Fibroblast of lung (primary cell): ENCODE results near the gene CDC42EP5. TPM values are rescaled to one million over a fixed set of nuclear protein-coding genes. Genes with fewer than 3 reads are reported as not detected.
"Not testable (repeated sequence)": the region's sequence is repeated elsewhere in the genome, so short reads cannot be mapped to it uniquely, and the experiment has no call there.

Source experiments
- DNase-seq, 2 donors: peaks; one replicate each; pipeline versions ENCODE4 v3.0.0 to v3.0.0-alpha.2; 2010; ENCODE audit warnings: low read depth in 2 of 2
- H2AFZ ChIP-seq: 2 replicates; pipeline ENCODE4 v1.5.1; 2012; ENCODE audit warnings: low read length, control low read depth, inconsistent platforms
- H3K27ac ChIP-seq: 2 replicates; pipeline ENCODE4 v1.5.1; 2011; ENCODE audit warnings: low read length, control low read depth; ENCODE audit not compliant: insufficient read depth
- H3K27me3 ChIP-seq: 2 replicates; pipeline ENCODE4 v1.5.1; 2011; ENCODE audit warnings: mild to moderate bottlenecking, low read length; ENCODE audit not compliant: control insufficient read depth, insufficient read depth
- H3K36me3 ChIP-seq: 2 replicates; pipeline ENCODE4 v1.5.1; 2011; ENCODE audit warnings: low read length; ENCODE audit not compliant: control insufficient read depth, insufficient read depth
- H3K4me1 ChIP-seq: 2 replicates; pipeline ENCODE4 v1.5.1; 2011; ENCODE audit warnings: low read length; ENCODE audit not compliant: control insufficient read depth, insufficient read depth; ENCODE audit errors: extremely low read depth
- H3K4me2 ChIP-seq: 2 replicates; pipeline ENCODE4 v1.5.1; 2011; ENCODE audit warnings: low read length, control low read depth; ENCODE audit not compliant: insufficient read depth; ENCODE audit errors: extremely low read depth
- H3K4me3 ChIP-seq, 4 experiments: fragments of 200-600 bp in 1 of 4; sonication (generic) in 1 of 4; replicated peaks in 1 of 4; 2 replicates each; pipeline ENCODE4 v1.5.1; 2011 to 2016; ENCODE audit warnings: low read length in 4 of 4, low read depth in 3 of 4, mild to moderate bottlenecking in 3 of 4, control low read depth in 2 of 4, inconsistent platforms in 1 of 4, mixed read lengths in 1 of 4; ENCODE audit not compliant: insufficient read depth in 1 of 4; ENCODE audit errors: control extremely low read depth in 1 of 4
- H3K79me2 ChIP-seq: 2 replicates; pipeline ENCODE4 v1.5.1; 2012; ENCODE audit warnings: mild to moderate bottlenecking, low read length, inconsistent platforms; ENCODE audit not compliant: control insufficient read depth, insufficient read depth
- H3K9ac ChIP-seq: 2 replicates; pipeline ENCODE4 v1.5.1; 2011; ENCODE audit warnings: mild to moderate bottlenecking, low read length, control low read depth; ENCODE audit not compliant: insufficient read depth
- H3K9me3 ChIP-seq: 2 replicates; pipeline ENCODE4 v1.5.1; 2012; ENCODE audit warnings: low read depth, low read length; ENCODE audit not compliant: control insufficient read depth, insufficient read depth
- H4K20me1 ChIP-seq: 2 replicates; pipeline ENCODE4 v1.5.1; 2011; ENCODE audit warnings: low read length; ENCODE audit not compliant: control insufficient read depth, insufficient read depth; ENCODE audit errors: extremely low read depth
- CTCF ChIP-seq, 2 donors: IDR thresholded peaks in 1 of 2; conservative IDR thresholded peaks in 1 of 2; 1 replicate in 1 of 2; 2 replicates in 1 of 2; pipeline ENCODE4 v1.5.1; 2011 to 2012; ENCODE audit warnings: low read length in 2 of 2, control low read depth in 1 of 2, inconsistent platforms in 1 of 2, low read depth in 1 of 2, mild to moderate bottlenecking in 1 of 2
- EZH2 ChIP-seq: IDR thresholded peaks from 2 replicates; pipeline ENCODE4 v1.5.1; 2012; ENCODE audit warnings: low read length, control low read depth, mild to moderate bottlenecking; ENCODE audit errors: missing control alignments
- polyA plus RNA-seq, 2 donors: library from polyadenylated mRNA; depleted of rRNA in 1 of 2; stranded (reverse) in 1 of 2; unstranded in 1 of 2; fragments of >200 nt; gene quantifications; 2 replicates each; pipeline ENCODE4 v1.2.1, GENCODE V29; 2011 to 2012; ENCODE audit warnings: missing spikeins in 1 of 2
- total RNA-seq: library from RNA; depleted of rRNA; stranded (reverse); fragments of >200 nt; gene quantifications from 2 replicates; pipeline ENCODE4 v1.2.1, GENCODE V29; 2014

The CDC42EP5 gene
- total and polyA plus RNA-seq, 2 donors (not counting 1 experiment from before 2014, with no cell fraction given) = 7.2 to 14.7 TPM

GRCh38 chr19:54495284-54495683, 22.2 kb upstream of the CDC42EP5 start:
- not testable (repeated sequence) for H3K79me2 ChIP-seq, H3K9ac ChIP-seq, H2AFZ ChIP-seq, H4K20me1 ChIP-seq, H3K36me3 ChIP-seq, H3K27ac ChIP-seq, H3K4me3 ChIP-seq, H3K9me3 ChIP-seq, H3K27me3 ChIP-seq, DNase-seq, H3K4me1 ChIP-seq, H3K4me2 ChIP-seq

- Histone ChIP-seq H3K27ac (no peak overlapping the region), H3K27me3 (no peaks in the 10 kb centered on the region), H2AFZ (no peak overlapping the region), H3K4me1 (no peaks in the 10 kb centered on the region), H3K9ac (no peak overlapping the region), H3K36me3 (no peaks in the 10 kb centered on the region), H3K4me3 (no peak overlapping the region), H4K20me1 (no peaks in the 10 kb centered on the region), H3K79me2 (no peaks in the 10 kb centered on the region), H3K4me2 (no peak overlapping the region), H3K9me3 (no peaks in the 10 kb centered on the region)
- TF ChIP-seq CTCF (conservative IDR thresholded peaks at IDR 0.05 in 1 of 2, IDR thresholded peaks at IDR 0.05 in 1 of 2; ENCODE audit: low read depth in 1 of 2, low read length in 2 of 2) = no peak
- no peak for TF ChIP-seq EZH2
- DNase-seq = no peak
Observed at GRCh38 chr19:54493967-54494585, 21.0 kb upstream of the CDC42EP5 start.

GRCh38 chr19:54493056-54493455, 20.0 kb upstream of the CDC42EP5 start:
- not testable (repeated sequence) for H3K9ac ChIP-seq, H4K20me1 ChIP-seq, H3K36me3 ChIP-seq, H3K4me1 ChIP-seq, H3K4me3 ChIP-seq, H3K9me3 ChIP-seq, DNase-seq, H3K27me3 ChIP-seq, H3K27ac ChIP-seq, H2AFZ ChIP-seq, H3K4me2 ChIP-seq, H3K79me2 ChIP-seq

GRCh38 chr19:54492568-54492967, 19.5 kb upstream of the CDC42EP5 start:
- TF ChIP-seq EZH2 (no peak), CTCF (conservative IDR thresholded peaks at IDR 0.05 in 1 of 2, IDR thresholded peaks at IDR 0.05 in 1 of 2; ENCODE audit: low read depth in 1 of 2, low read length in 2 of 2) (no peak)
- no peak overlapping the region for H3K27ac ChIP-seq
- H3K4me3 ChIP-seq = no peak overlapping the region
- H2AFZ ChIP-seq = no peak overlapping the region
- DNase-seq = no peak
- no peak overlapping the region for H3K9ac ChIP-seq
- H3K9me3 ChIP-seq = no peaks in the 10 kb centered on the region
- H3K27me3 ChIP-seq = no peaks in the 10 kb centered on the region
- no peaks in the 10 kb centered on the region for H3K4me1 ChIP-seq
- no peaks in the 10 kb centered on the region for H3K79me2 ChIP-seq
- no peak overlapping the region for H3K4me2 ChIP-seq
- H4K20me1 ChIP-seq = no peaks in the 10 kb centered on the region
- no peaks in the 10 kb centered on the region for H3K36me3 ChIP-seq
